GM18508 (cell line): ENCODE results near the gene IFITM10.
"Not testable (repeated sequence)": the region's sequence is repeated elsewhere in the genome, so short reads cannot be mapped to it uniquely, and the experiment has no call there.

Experiments
- ATAC-seq: cut with Tn5 transposase; IDR thresholded peaks from one replicate; pipeline ENCODE4 v1.9.1; 2021; ENCODE audit warnings: moderate number of reproducible peaks; ENCODE audit not compliant: insufficient read depth, unreplicated experiment

Gene IFITM10

DNA sequence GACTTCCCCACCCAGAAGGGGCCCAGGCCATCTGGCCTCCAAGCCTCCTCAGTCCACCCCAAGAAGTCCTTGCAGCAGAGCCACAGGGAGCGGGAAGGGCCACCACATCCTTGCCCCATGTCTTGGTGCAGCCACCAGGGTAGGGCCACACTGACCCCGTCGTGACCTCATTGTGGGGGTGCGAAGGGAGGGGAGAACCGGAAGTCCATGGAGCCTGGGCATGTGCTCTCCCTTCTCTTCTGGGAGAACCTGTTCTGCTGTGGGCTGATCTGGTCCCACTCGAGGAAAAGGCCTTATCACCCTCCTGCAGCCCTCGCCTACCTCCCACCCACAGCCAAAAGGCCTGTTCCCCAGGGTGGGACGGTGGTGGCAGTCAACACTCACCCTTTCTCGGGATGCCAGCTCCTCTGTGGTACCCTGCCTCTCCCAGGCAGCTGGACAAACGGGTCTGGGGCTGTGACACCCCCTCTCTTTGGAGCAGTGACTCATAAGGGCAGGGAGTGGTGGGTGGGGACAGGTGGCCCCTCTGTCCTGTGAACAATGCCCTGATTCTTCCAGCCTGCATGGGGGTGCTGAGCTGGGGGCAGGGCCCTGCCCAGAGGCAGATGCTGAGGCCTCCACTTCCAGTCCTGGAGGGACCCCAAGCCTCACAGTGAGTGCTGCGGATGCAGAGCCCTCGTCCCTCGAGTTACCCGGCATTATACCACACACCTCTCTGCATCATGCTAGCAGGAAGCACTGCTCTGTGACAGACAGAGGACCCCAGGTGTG, 27.9 kb upstream of the IFITM10 start:
- no peak for ATAC-seq

DNA sequence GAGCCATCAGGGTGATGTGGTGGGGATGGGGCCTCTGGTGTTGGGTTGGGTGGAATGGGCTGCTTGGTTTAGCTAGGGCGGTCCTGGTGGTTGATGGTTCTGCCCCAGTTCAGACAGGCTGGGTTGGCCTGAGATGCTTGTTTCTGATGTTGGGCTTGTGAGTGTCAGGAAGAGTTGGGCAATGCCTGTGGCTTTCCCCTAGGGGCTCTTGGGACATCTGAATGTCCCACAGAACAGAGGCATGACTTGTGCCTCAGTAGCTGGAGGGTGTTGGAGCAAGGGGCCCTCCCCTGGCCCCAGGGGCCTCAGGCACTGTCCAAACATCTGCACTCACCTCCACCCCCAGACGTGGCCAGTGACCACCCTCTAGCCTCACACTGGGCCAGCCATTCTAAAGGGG, 27.3 kb upstream of the IFITM10 start:
- no peak for ATAC-seq

DNA sequence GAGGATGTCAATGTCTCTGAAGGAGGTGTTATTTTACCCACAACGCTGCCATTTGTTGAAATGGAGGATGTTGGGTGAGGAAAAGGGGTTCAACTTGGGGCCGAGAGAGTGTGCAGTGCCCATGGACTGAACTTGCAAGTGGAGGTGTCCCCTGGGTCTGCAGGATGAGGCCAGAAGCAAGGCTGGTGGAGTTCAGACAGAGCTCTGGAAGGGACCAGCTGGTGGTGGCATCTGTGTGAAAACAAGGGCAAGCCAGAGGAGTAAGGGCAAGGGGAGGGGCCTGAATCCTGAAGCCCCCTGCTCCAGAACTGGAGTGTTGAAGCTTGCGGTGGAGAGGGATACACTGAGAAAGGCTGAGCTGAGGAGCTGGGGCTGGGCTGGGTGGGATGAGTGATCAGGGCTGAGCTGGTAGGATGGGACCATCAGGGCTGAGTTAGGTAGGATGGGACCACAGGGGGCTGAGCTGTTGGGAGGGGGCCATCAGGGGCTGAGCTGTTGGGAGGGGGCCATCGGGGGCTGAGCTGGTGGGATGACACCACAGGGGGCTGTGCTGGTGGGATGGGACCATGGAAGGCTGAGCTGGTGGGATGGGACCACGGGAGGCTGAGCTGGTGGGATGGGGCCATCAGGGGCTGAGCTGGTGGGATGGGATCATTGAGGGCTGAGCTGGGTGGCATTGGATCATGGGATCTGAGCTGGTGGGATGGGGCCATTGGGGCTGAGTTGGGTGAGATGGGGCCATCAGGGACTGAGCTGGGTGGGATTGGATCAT, 26.7 kb upstream of the IFITM10 start:
- no peak for ATAC-seq

DNA sequence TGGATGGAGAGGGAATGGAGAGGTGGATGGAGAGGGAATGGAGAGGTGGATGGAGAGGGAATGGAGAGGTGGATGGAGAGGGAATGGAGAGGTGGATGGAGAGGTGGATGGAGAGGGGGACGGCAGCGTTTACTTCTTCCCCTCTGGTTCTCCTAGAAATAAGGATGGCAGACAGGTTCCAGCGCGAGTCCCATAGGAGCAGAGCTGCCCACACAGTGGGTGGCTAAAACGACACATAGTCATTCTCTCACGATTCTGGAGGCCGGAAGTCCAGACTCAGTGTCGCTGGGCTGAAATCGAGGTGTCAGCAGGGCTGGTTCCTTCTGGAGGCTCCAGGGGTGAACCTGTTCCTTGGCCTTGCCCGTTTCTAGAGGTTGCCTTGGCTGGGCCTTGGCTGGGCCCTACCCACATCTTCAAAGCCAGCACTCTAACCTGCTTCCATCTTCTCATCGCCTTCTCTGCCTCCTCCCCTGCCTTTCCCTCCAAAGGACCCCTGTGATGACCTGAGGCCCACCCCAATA, 26.0 kb upstream of the IFITM10 start:
- ATAC-seq: no peak

DNA sequence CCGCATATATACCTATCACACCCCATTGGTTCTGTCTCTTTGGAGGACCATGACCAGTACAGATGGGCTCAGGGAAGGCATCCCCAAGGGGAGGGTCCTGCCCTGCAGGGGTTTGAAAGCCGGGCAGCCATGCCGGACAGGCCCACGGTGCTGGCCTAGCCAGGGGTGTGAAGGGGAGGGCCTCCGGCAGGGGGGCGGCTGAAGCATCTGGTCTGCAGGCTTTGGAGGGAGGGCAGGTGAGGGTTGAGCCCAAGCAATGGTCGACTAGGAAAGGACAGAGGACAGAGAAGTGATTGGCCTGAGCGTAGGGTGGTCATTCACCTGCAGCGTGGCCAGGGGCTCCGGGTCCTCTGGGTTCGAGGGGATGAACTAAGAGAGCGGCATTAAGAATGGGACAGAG, 24.5 kb upstream of the IFITM10 start:
- no peak for ATAC-seq

DNA sequence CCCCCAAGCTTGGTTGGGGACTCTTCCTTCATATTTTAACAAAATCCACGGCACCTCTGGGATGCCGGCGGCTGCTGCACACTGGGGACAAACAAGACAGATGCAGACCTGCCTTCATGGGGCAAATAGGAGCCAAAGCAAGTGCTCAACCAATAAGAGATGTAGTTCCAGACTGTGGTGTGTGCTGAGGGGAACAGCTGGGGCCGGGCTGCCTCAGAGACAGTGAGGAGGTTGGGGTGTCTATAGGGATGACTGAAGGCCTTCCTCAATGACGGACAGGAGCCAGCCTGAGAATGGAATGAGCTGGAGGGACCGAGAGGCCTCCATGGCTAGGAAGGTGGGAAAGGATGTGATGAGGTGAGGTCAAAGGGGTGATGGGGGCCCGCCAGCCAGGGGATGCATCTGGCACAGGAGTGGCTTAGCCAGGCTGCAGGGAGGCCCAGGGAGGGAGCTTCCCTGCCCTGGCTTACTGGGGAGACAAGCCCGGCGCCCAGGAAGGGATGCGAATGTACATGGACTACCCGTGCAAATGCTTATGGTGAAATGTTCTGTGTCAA, 23.7 kb upstream of the IFITM10 start:
- no peak for ATAC-seq

DNA sequence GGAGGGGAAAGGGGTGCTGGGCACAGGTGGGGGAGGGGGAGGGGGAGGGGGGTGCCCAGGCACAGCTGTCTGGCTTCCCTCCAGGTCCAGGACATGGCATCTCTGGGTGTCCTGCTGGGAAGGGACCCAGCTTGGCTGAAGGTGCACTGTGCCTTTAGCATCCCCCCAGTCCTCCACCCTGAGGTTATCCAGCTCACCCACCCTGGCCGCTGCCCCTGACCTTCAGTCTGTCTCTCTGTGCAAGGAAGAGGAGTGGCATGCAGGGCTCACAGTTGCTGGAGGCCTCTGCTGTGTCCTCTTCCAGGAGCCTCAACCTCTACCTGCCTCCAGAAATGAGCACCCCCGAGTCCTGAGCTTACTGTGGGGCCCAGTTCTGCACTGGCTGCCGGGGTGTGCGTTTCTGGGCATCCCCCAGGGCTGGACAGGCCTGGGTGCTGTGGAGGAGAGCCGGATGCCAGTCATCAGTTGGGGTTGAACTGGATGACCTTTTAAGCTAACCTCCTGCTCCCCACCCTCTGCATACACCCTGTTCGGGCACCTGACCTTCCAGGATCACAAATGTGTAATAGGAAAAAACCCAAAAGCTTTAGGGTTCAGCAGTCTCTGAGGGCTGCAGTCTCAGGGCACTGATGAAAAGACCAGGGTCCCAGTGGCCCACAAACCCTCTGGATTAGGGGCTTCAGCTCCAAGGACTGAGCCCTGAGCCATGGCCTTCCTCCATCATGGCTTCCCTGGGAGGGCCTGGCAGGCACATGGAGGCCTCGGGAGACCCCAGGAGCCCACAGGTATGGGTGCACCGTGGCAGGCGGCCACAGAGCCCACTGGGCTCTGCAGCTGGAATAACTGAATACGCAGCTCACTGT, 23.0 kb upstream of the IFITM10 start:
- no peak for ATAC-seq

DNA sequence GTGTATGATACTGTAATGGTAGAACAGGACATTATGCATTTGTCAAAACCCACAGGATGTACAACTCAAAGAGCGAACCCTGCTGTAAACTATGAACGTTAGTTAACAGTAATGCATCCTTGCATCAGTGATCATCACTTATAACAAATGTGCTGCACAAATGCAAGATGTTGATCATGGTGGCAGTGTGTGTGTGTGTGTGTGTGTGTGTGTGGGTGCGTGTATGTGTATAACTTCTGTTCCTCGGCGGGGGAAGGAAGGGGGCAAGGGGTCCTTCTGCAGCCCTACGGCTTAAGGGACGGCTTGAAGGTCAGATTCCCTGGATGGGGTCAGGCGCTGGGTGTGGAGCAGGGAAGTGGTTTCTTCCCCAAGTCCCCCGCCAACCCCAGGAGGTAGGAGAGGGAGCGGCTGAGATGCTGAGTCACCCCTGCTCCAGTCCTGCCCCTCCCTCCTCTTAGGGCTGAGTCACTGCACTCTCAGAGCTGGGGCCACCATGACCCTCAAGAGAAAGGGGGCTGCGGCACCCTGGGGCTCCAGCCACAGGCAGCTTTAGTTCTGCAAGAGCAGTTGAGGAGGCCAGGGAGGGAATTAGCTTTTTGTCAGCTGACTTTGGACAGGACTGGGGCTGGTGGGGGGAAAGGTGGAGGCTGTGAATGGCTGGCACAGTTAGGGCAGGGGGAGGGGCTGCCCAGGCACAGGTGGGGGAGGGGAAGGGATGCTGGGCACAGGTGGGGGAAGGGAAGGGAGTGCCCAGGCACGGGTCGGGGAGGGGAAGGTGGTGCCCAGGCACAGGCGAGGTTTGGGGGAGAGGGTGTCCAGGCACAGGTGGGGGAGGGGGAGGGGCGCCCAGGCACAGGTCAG, 22.1 kb upstream of the IFITM10 start:
- ATAC-seq: no peak

DNA sequence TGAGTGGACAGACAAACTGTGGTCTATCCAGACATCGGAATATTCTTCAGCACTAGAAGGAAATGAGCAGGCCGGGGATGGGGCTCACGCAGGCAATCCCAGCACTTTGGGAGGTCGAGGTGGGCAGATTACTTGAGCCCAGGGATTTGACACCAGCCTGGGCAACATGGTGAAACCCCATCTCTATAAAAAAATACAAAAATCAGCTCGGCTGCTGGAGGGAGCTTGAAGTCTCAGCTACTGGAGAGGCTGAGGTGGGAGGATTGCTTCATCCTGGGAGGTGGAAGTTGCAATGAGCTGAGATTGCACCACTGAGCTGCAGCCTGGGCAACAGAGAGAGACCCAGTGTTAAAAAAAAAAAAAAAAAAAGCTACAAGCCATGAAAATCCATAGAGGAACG, 21.3 kb upstream of the IFITM10 start:
- ATAC-seq: no peak

DNA sequence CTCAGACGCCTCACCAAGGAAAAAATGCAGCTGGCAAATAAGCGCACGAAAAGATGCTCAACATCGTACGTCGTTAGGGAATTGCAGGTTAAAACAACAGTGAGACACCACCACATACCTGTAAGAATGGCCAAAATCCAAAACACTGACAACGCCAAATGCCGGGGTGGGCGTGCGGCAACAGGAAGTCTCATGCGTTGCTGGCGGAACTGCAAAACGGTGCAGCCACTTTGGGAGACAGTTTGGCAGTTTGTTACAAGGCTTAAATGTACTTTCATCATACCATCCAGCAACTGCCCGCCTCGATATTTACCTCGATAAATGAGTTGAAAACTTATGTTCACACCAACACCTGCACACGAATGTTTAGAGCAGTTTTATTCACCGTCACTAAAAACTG, 20.9 kb upstream of the IFITM10 start:
- ATAC-seq: no peak

DNA sequence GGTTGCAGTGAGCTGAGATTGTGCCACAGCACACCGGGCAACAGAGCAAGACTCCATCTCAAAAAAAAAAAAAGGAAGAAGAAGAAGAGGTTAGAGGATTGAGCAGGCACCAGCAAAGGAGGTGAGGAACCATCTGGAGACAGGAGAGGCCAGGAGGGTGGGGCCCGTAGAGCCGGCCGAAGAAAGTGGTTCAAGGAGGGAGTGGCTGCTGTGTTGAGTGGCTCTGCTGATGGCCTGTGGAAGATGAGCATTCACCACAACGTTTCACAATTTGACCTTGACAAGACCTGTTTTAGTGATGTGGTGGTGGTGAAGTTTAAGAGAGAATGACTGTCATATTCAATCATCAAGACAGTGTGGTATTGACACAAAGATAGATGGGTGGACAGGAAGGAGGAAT, 20.1 kb upstream of the IFITM10 start:
- no peak for ATAC-seq

DNA sequence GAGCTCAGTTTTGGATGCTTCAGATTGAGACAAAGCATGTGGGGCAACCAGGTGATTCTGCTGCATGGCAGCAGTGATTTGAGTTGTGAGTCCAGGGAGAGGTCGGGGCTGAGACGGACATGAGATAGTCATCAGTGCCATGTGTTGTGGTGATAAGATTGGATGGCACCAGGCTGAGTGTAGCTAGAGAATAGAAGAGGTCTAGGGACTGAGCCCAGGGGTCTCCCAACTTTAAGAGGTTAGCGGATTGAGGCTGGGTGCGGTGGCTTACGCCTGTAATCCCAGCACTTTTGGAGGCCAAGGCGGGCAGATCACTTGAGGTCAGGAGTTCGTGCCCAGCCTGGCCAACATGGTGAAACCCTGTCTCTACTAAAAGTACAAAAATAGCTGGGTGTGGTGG, 19.7 kb upstream of the IFITM10 start:
- no peak for ATAC-seq

DNA sequence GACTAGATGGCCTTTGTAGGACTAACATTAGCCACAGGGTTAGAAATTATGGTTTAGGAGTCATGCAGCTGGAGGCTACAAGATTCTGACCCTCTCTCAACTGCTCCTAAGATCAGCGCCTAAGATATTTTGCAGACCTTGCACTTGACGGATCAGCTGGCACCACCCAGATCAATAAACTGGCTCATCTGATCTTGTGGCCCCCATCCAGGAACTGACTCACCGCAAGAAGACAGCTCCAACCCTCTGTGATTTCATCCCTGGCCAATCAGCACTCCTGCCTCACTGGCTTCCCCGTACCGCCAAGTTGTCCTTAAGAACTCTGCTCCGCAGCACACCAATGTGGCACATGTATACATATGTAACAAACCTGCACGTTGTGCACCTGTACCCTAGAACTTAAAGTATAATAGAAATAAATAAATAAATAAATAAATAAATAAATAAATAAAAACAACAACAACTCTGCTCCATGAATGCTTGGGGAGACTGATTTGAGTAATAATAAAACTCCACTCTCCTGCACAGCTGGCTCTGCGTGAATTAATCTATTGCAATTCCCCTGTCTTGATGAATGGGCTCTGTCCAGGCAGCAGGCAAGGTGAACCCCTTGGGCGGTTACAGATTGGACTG, 19.0 kb upstream of the IFITM10 start:
- not testable (repeated sequence) for ATAC-seq

DNA sequence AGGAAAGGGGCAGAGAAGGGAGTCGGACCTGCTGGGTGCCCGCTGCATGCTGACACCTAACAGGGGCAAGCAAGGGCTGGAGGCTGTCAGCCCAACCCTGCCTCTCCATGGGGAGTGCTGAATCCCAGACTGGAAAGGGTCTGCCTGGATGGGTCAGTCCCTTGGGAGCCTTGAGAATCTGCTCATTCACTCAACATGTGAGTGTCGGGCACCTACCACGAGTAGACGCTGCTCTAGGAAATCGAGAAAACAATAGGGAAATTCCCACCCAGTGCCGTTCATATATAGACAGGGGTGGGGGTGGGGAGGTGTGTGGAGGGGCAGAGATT, 17.7 kb upstream of the IFITM10 start:
- no peak for ATAC-seq

DNA sequence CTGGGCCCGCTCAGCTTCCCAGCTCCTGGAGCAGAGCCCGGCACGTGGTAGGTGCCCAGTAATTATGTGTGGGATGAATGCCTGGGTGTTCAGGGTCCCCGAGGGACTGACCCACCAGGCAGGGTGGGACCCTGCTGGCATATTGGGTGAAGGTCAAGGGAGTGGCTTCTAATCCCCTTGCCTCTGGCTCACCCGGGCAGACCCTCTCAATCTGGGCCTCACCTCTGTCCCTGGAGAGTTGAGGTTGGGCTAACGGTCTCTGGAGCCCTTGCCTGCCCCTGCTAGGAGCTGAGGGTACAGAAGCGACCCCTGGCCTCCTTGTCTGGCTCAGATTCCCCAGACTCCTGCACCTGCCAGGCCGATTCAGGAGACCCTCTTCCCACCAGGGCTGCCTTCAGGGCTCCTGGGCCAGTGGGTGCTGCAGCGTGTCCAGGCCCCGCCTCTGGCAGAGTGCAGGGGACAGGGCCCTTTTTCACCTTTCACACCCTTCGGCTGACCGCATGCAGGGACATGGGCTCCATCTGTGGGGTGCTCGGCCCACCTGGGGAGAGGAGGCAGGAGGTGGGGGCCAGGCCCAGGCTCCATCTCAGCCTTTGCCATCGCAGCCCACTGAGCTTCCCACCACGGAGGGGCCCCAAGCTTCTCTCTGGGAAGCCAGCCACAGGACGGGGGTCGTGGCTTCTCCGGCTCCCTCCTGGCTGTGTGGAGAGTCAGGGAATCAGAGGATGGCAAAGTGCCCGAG, 17.2 kb upstream of the IFITM10 start:
- ATAC-seq: no peak

DNA sequence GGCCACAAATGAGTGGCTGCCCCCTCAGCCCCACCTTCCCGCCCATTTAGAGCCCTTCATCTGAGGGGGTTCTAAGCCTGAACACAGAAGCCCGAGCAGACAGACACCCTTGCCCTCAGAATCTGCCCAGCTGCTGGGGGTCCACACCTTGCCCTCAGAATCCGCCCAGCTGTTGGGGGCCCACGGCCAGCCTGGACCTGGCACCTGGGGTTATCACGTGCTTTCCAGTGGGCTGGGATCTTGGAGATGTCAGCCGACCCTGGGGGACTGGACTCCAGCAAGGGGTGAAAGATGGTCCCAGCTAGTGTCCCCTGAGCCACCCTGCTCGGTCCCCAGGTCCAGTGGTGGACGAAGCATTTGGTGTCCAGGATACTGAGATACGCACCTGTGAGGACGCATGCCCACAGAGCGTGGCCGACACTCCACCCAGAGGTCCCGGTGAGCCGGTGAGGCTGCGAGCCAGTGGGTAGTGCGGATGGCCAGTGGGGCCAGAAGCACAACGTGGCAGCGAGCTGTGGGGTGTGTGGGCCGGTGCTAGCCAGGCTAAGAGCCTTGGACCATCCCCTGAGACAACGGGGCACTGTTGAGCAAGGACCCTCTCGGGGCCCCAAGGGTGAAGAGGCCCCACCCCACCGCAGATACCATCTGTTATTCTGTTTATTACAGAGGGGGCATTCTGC, 16.5 kb upstream of the IFITM10 start:
- no peak for ATAC-seq

DNA sequence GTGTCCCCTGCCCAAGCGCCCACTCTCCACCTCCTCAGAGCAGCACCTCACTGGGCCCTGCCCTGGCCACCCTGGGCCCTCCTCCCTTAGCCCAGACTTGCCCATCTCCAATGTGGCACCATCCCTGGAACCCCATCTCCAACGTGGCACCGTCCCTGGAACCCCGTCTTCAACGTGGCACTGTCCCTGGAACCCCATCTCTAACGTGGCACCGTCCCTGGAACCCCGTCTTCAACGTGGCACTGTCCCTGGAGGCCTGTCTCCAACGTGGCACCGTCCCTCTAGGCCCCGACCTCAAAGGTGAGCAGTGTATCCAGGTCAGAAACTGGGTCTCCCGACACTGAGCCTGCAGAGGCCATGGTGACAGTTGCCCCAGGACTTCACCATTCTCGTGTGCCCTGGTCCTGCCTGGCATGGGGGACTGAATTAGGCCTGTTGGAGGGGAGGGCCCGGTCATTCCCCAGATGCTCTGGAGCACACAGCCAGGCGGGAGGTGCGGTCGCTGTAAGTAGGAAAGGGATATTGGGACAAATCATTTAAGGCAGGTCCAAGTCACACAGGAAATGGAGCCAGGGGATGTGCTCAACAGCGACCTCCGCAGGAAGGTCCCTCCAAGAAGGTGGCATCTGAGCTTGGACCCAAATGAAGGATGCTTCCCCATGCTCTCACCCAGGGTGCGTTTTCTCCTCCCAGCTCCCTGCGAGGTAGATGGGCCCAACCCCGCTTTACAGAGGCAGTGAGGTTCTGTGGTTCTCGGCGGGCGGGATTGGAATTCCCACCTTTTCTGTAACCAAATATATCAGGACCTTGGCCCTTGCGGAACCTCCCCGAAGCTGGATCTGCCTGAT, 15.7 kb upstream of the IFITM10 start:
- ATAC-seq: no peak
